Measurements from ENCODE around the gene RTKN2.

RTKN2 gene

GRCh38 chr10:62231371-62231770, 37.3 kb downstream of the RTKN2 start:
- H3F3A ChIP-seq (ENCODE audit: insufficient read depth): peaks cover 22% of the 10 kb centered on the region
- peaks cover 99% of the 10 kb centered on the region for H3K79me2 ChIP-seq (ENCODE audit: insufficient read depth, low read length)
- peak overlapping the region; percentile 25 for H3K9ac ChIP-seq (ENCODE audit: low read length)
- H3K27ac ChIP-seq (ENCODE audit: low read depth, low read length): peak overlapping the region; percentile 34; the same call in 1 of the 2 replicates
- H3K27me3 ChIP-seq (ENCODE audit: low read length): no peaks in the 10 kb centered on the region
- peak overlapping the region; percentile 80 for H3K4me2 ChIP-seq (ENCODE audit: low read depth, low read length, poor library complexity, severe bottlenecking)
- no peak for TF ChIP-seq EZH2phosphoT487 (conservative IDR thresholded peaks at IDR 0.05; ENCODE audit: low read length)
- no peak for TF ChIP-seq CTCF (IDR thresholded peaks at IDR 0.05; ENCODE audit: insufficient read depth, low read length, poor library complexity, severe bottlenecking)
- peaks cover 39% of the 10 kb centered on the region for H3K36me3 ChIP-seq (ENCODE audit: low read length)
- H2AFZ ChIP-seq (ENCODE audit: low read depth, low read length, severe bottlenecking): no peak overlapping the region
- H3K4me3 ChIP-seq (ENCODE audit: insufficient read depth, low read length, poor library complexity, severe bottlenecking): peak overlapping the region; percentile 7
- no peaks in the 10 kb centered on the region for H4K20me1 ChIP-seq (ENCODE audit: low read depth, low read length)
- no peaks in the 10 kb centered on the region for H3K9me2 ChIP-seq (replicated peaks; ENCODE audit: insufficient read depth, low read length)
- no peaks in the 10 kb centered on the region for H3K9me3 ChIP-seq (ENCODE audit: insufficient read depth, low read length)

GRCh38 chr10:62230344-62231121, 38.1 kb downstream of the RTKN2 start:
- H3K9ac ChIP-seq (ENCODE audit: low read length): 0 out of 2 replicates have a peak overlapping the region, but pooled peaks have one; percentile 25
- no peaks in the 10 kb centered on the region for H3K9me2 ChIP-seq (replicated peaks; ENCODE audit: insufficient read depth, low read length)
- TF ChIP-seq CTCF (IDR thresholded peaks at IDR 0.05; ENCODE audit: insufficient read depth, low read length, poor library complexity, severe bottlenecking) (no peak), EZH2phosphoT487 (conservative IDR thresholded peaks at IDR 0.05; ENCODE audit: low read length) (no peak)
- H2AFZ ChIP-seq (ENCODE audit: low read depth, low read length, severe bottlenecking): no peak overlapping the region
- H3K4me2 ChIP-seq (ENCODE audit: low read depth, low read length, poor library complexity, severe bottlenecking): peak overlapping the region; percentile 80
- peak overlapping the region; percentile 34; the same call in 1 of the 2 replicates for H3K27ac ChIP-seq (ENCODE audit: low read depth, low read length)
- peaks cover 41% of the 10 kb centered on the region for H3K36me3 ChIP-seq (ENCODE audit: low read length)
- H3K4me3 ChIP-seq (ENCODE audit: insufficient read depth, low read length, poor library complexity, severe bottlenecking): no peak overlapping the region
- no peaks in the 10 kb centered on the region for H3K27me3 ChIP-seq (ENCODE audit: low read length)
- H3K79me2 ChIP-seq (ENCODE audit: insufficient read depth, low read length): peaks cover 99% of the 10 kb centered on the region
- H3F3A ChIP-seq (ENCODE audit: insufficient read depth): peaks cover 14% of the 10 kb centered on the region; the same call in 1 of the 2 replicates
- no peaks in the 10 kb centered on the region for H4K20me1 ChIP-seq (ENCODE audit: low read depth, low read length)
- H3K9me3 ChIP-seq (ENCODE audit: insufficient read depth, low read length): no peaks in the 10 kb centered on the region

- H3K9ac ChIP-seq (ENCODE audit: low read length): no peak overlapping the region
- no peak for TF ChIP-seq CTCF (IDR thresholded peaks at IDR 0.05; ENCODE audit: insufficient read depth, low read length, poor library complexity, severe bottlenecking)
- TF ChIP-seq EZH2phosphoT487 (conservative IDR thresholded peaks at IDR 0.05; ENCODE audit: low read length): no peak
- no peaks in the 10 kb centered on the region for H3K9me3 ChIP-seq (ENCODE audit: insufficient read depth, low read length)
- H3K79me2 ChIP-seq (ENCODE audit: insufficient read depth, low read length): peaks cover 98% of the 10 kb centered on the region
- peaks cover 50% of the 10 kb centered on the region for H3K36me3 ChIP-seq (ENCODE audit: low read length)
- no peak overlapping the region for H2AFZ ChIP-seq (ENCODE audit: low read depth, low read length, severe bottlenecking)
- no peak overlapping the region for H3K4me3 ChIP-seq (ENCODE audit: insufficient read depth, low read length, poor library complexity, severe bottlenecking)
- no peak overlapping the region for H3K4me2 ChIP-seq (ENCODE audit: low read depth, low read length, poor library complexity, severe bottlenecking)
- no peaks in the 10 kb centered on the region for H3K27me3 ChIP-seq (ENCODE audit: low read length)
- H4K20me1 ChIP-seq (ENCODE audit: low read depth, low read length): peaks cover 4% of the 10 kb centered on the region; the same call in 1 of the 2 replicates
- H3F3A ChIP-seq (ENCODE audit: insufficient read depth): no peaks in the 10 kb centered on the region; the same call in 1 of the 2 replicates
- H3K9me2 ChIP-seq (replicated peaks; ENCODE audit: insufficient read depth, low read length): no peaks in the 10 kb centered on the region
- no peak overlapping the region for H3K27ac ChIP-seq (ENCODE audit: low read depth, low read length)
These were observed 43.3 kb downstream of the RTKN2 start for GRCh38 chr10:62225362-62225761.

Data from SU-DHL-6 (cell line).